ENCODE data around the gene PLS1.
"Not testable (repeated sequence)": the region's sequence is repeated elsewhere in the genome, so short reads cannot be mapped to it uniquely, and the experiment has no call there.

PLS1 gene

GRCh38 chr3:142735462-142735861 is 139.3 kb downstream of the PLS1 start:
- no peaks in the 10 kb centered on the region for H3K4me1 ChIP-seq (ENCODE audit: insufficient read depth, poor library complexity, severe bottlenecking)
- ATAC-seq (ENCODE audit: low read depth) (no peak), DNase-seq (ENCODE audit: low spot score) (no peak)
- no peak for TF ChIP-seq CTCF (IDR thresholded peaks at IDR 0.05; ENCODE audit: poor library complexity, severe bottlenecking)
- H3K27ac ChIP-seq (ENCODE audit: poor library complexity, severe bottlenecking), result no peak overlapping the region
- H3K4me3 ChIP-seq (ENCODE audit: severe bottlenecking), result no peak overlapping the region
- no peaks in the 10 kb centered on the region for H3K9me3 ChIP-seq (ENCODE audit: severe bottlenecking)
- no peaks in the 10 kb centered on the region for H3K27me3 ChIP-seq (ENCODE audit: insufficient read depth, poor library complexity, severe bottlenecking)
- H3K36me3 ChIP-seq (ENCODE audit: low read depth), result no peaks in the 10 kb centered on the region

DNA sequence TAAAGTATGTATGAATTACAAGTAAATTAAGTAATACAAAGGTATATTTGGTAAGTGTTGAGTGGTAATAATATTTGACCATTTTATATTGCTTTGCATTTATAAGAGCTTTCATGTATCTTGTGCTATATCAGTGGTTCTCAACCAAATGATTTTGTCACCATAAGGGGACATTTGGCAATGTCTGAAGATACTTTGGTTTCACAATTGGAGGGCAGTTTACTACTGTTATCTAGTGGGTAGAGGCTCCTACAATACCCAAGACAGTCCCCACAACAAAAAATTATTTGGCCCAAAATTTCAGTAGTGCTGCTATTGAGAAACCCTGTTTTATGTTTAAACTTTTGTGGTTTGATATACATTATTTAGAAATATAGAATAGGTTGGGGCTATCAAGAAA is 142.2 kb downstream of the PLS1 start:
- DNase-seq (ENCODE audit: low spot score) (no peak), ATAC-seq (ENCODE audit: low read depth) (no peak)
- H3K27ac ChIP-seq (ENCODE audit: poor library complexity, severe bottlenecking), result no peak overlapping the region
- no peak for TF ChIP-seq CTCF (IDR thresholded peaks at IDR 0.05; ENCODE audit: poor library complexity, severe bottlenecking)
- no peaks in the 10 kb centered on the region for H3K36me3 ChIP-seq (ENCODE audit: low read depth)
- no peaks in the 10 kb centered on the region for H3K27me3 ChIP-seq (ENCODE audit: insufficient read depth, poor library complexity, severe bottlenecking)
- H3K4me1 ChIP-seq (ENCODE audit: insufficient read depth, poor library complexity, severe bottlenecking), result no peaks in the 10 kb centered on the region
- H3K4me3 ChIP-seq (ENCODE audit: severe bottlenecking), result no peak overlapping the region
- H3K9me3 ChIP-seq (ENCODE audit: severe bottlenecking), result no peaks in the 10 kb centered on the region

GRCh38 chr3:142746646-142747045 is 150.5 kb downstream of the PLS1 start:
- no peaks in the 10 kb centered on the region for H3K27me3 ChIP-seq (ENCODE audit: insufficient read depth, poor library complexity, severe bottlenecking)
- H3K4me1 ChIP-seq (ENCODE audit: insufficient read depth, poor library complexity, severe bottlenecking), result no peaks in the 10 kb centered on the region
- no peaks in the 10 kb centered on the region for H3K9me3 ChIP-seq (ENCODE audit: severe bottlenecking)
- ATAC-seq (ENCODE audit: low read depth), result no peak
- peaks cover 24% of the 10 kb centered on the region for H3K36me3 ChIP-seq (ENCODE audit: low read depth)
- no peak for TF ChIP-seq CTCF (IDR thresholded peaks at IDR 0.05; ENCODE audit: poor library complexity, severe bottlenecking)
- no peak overlapping the region for H3K27ac ChIP-seq (ENCODE audit: poor library complexity, severe bottlenecking)
- no peak for DNase-seq (ENCODE audit: low spot score)
- no peak overlapping the region for H3K4me3 ChIP-seq (ENCODE audit: severe bottlenecking)

- ATAC-seq (ENCODE audit: low read depth); H3K4me1 ChIP-seq (ENCODE audit: insufficient read depth, poor library complexity, severe bottlenecking); H3K27ac ChIP-seq (ENCODE audit: poor library complexity, severe bottlenecking); DNase-seq (ENCODE audit: low spot score); H3K9me3 ChIP-seq (ENCODE audit: severe bottlenecking); H3K27me3 ChIP-seq (ENCODE audit: insufficient read depth, poor library complexity, severe bottlenecking); H3K4me3 ChIP-seq (ENCODE audit: severe bottlenecking): not testable (repeated sequence)
- peaks cover 19% of the 10 kb centered on the region for H3K36me3 ChIP-seq (ENCODE audit: low read depth)
Measured at GRCh38 chr3:142750531-142750930, 154.3 kb downstream of the PLS1 start.

DNA sequence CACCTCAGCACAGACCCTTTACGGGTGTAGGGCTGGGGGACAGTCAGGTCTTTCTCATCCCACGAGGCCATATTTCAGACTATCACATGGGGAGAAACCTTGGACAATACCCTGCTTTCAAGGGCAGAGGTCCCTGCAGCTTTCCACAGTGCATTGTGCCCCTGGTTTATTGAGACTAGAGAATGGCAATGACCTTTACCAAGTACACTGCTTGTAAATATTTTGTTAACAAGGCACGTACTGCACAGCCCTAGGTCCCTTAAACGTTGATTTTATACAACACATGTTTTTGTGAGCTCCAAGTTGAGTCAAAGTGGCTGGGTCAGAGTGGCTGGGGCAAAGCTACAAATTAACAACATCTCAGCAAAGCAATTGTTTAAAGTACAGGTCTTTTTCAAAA is 156.4 kb downstream of the PLS1 start:
- not testable (repeated sequence) for H3K27me3 ChIP-seq (ENCODE audit: insufficient read depth, poor library complexity, severe bottlenecking); ATAC-seq (ENCODE audit: low read depth); H3K4me3 ChIP-seq (ENCODE audit: severe bottlenecking); H3K27ac ChIP-seq (ENCODE audit: poor library complexity, severe bottlenecking); H3K9me3 ChIP-seq (ENCODE audit: severe bottlenecking); H3K4me1 ChIP-seq (ENCODE audit: insufficient read depth, poor library complexity, severe bottlenecking); DNase-seq (ENCODE audit: low spot score)
- H3K36me3 ChIP-seq (ENCODE audit: low read depth), result peaks cover 19% of the 10 kb centered on the region

DNA sequence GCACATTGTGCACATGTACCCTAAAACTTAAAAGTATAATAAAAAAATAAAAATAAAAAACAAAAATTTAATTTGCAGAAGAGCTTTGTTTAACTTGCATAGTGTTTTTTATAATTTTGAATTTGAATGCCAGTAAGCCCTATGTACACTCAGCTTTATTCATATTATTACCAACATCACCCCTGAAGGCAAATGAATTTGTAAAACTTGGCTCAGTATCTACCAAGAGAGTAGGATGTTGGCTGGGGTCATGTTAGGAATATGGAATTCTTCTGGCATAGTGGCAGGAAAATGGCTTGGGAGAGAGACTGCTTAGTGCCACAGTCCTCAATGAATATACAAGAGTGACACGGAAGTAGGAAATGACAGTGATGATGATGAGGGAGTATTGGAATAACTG is 158.3 kb downstream of the PLS1 start:
- Histone ChIP-seq H3K27me3 (ENCODE audit: insufficient read depth, poor library complexity, severe bottlenecking) (no peaks in the 10 kb centered on the region), H3K9me3 (ENCODE audit: severe bottlenecking) (no peaks in the 10 kb centered on the region), H3K4me3 (ENCODE audit: severe bottlenecking) (no peak overlapping the region), H3K4me1 (ENCODE audit: insufficient read depth, poor library complexity, severe bottlenecking) (no peaks in the 10 kb centered on the region), H3K27ac (ENCODE audit: poor library complexity, severe bottlenecking) (no peak overlapping the region), H3K36me3 (ENCODE audit: low read depth) (peaks cover 5% of the 10 kb centered on the region; the same call in 1 of the 2 replicates)
- ATAC-seq (ENCODE audit: low read depth) (no peak), DNase-seq (ENCODE audit: low spot score) (no peak)
- TF ChIP-seq CTCF (IDR thresholded peaks at IDR 0.05; ENCODE audit: poor library complexity, severe bottlenecking), result no peak

All from RWPE2 (cell line).